Left cardiac atrium (tissue), 4 donors: ENCODE results near the gene FAM118B. TPM values are rescaled to one million over a fixed set of nuclear protein-coding genes. Genes with fewer than 3 reads are reported as not detected.
A peak's percentile ranks its signal among the peaks of the same experiment; 100 is the strongest.
"Not testable (repeated sequence)": the region's sequence is repeated elsewhere in the genome, so short reads cannot be mapped to it uniquely, and the experiment has no call there.

Source experiments
- ATAC-seq, 2 donors: fragments of 200-7000 bp; cut with Tn5 transposase; one replicate each; pipeline ENCODE4 v1.9.1; 2020; ENCODE audit warnings: mild to moderate bottlenecking in 2 of 2, moderate library complexity in 2 of 2
- DNase-seq: peaks from one replicate; pipeline ENCODE4 v3.0.0-alpha.2; 2020
- intact Hi-C, 2 donors: fragments of 100-400 bp; cut with DNase I; formaldehyde crosslinking; loops; one replicate each; pipeline versions ENCODE4 v1.14.1 to v1.15.1; 2022 to 2023
- total RNA-seq, 2 donors: library from RNA; stranded (reverse); fragmentation: NEBNext Ultra II Directional; extraction: Animal tissue kit (Norgen Biotek cat#: 25700); gene quantifications; one replicate each; pipeline ENCODE4 v1.2.1, GENCODE V29; 2021
- donor health status: DM: no; HTN: yes; CAD: no.
- donor health status: DM: no; HTN: yes; CAD: no; lungs with severe emphysema.
- donor health status: DM: yes; HTN: yes; CAD: no.
- donor health status: Dilated cardiomyopathy.

The FAM118B gene
- total RNA-seq, 2 donors from 2014 or later, result 14.8 to 19.1 TPM

- no peak for ATAC-seq
- intact Hi-C loops, result loop anchor here in 1 of 2 donors (10.0 kb wide), 1 partner anchor 54 kb away; the partner anchor contains the start of genes FOXRED1 and SRPRA
- DNase-seq, result no peak
Measured at GRCh38 chr11:126210871-126211235, 729 bp upstream of the FAM118B start.

GRCh38 chr11:126212089-126212660 is 593 bp downstream of the FAM118B start:
- DNase-seq (no peak), ATAC-seq (no peak)
- intact Hi-C loops, result loop anchor here in 1 of 2 donors (10.0 kb wide), 1 partner anchor 53 kb away; the partner anchor contains the start of genes FOXRED1 and SRPRA

GRCh38 chr11:126214441-126214840 is 2.9 kb downstream of the FAM118B start:
- ATAC-seq, result no peak
- intact Hi-C loops, result loop anchor here in 1 of 2 donors (10.0 kb wide), 1 partner anchor 50 kb away; the partner anchor contains the start of genes FOXRED1 and SRPRA
- DNase-seq, result no peak

- intact Hi-C loops, result loop anchor here in 1 of 2 donors (10.0 kb wide), 1 partner anchor 50 kb away; the partner anchor contains the start of genes FOXRED1 and SRPRA
- no peak for ATAC-seq
- DNase-seq, result no peak
Measured at GRCh38 chr11:126214841-126215240, 3.3 kb downstream of the FAM118B start.

- DNase-seq, result no peak
- intact Hi-C loops, result loop anchor here in 1 of 2 donors (10.0 kb wide), 1 partner anchor 48 kb away; the partner anchor contains the start of genes FOXRED1 and SRPRA
- ATAC-seq, result no peak
Measured at GRCh38 chr11:126216526-126217305, 5.1 kb downstream of the FAM118B start.

- ATAC-seq (no peak), DNase-seq (no peak)
- intact Hi-C loops, result loop anchor here in 1 of 2 donors (10.0 kb wide), 1 partner anchor 47 kb away; the partner anchor contains the start of genes FOXRED1 and SRPRA
Measured at GRCh38 chr11:126217491-126217890, 5.9 kb downstream of the FAM118B start.

- intact Hi-C loops, result loop anchor here in 1 of 2 donors (10.0 kb wide), 1 partner anchor 45 kb away; the partner anchor contains the start of genes FOXRED1 and SRPRA
- ATAC-seq (peak in 1 of 2 donors; percentile 21), DNase-seq (no peak)
Measured at GRCh38 chr11:126219547-126219946, 8.0 kb downstream of the FAM118B start.

- no peak for DNase-seq
- intact Hi-C loops, result no loop called here
- no peak for ATAC-seq
Measured at GRCh38 chr11:126224647-126225294, 13.2 kb downstream of the FAM118B start.

GRCh38 chr11:126225295-126225665 is 13.7 kb downstream of the FAM118B start:
- intact Hi-C loops, result no loop called here
- no peak for ATAC-seq
- no peak for DNase-seq

- DNase-seq (no peak), ATAC-seq (no peak)
- intact Hi-C loops, result no loop called here
Measured at GRCh38 chr11:126226334-126227084, 14.9 kb downstream of the FAM118B start.

GRCh38 chr11:126229858-126230540 is 18.4 kb downstream of the FAM118B start:
- ATAC-seq, result no peak
- intact Hi-C loops, result no loop called here
- DNase-seq, result no peak

- DNase-seq (no peak), ATAC-seq (peak in 1 of 2 donors; percentile 41)
- intact Hi-C loops, result no loop called here
Measured at GRCh38 chr11:126231725-126232459, 20.3 kb downstream of the FAM118B start.

GRCh38 chr11:126232683-126233082 is 21.1 kb downstream of the FAM118B start:
- no peak for DNase-seq
- no peak for ATAC-seq
- intact Hi-C loops, result no loop called here

GRCh38 chr11:126233391-126233790 is 21.8 kb downstream of the FAM118B start:
- intact Hi-C loops, result no loop called here
- no peak for DNase-seq
- no peak for ATAC-seq

GRCh38 chr11:126246636-126247035 is 35.1 kb downstream of the FAM118B start:
- no peak for ATAC-seq

GRCh38 chr11:126253265-126253664 is 41.7 kb downstream of the FAM118B start:
- no peak for DNase-seq
- ATAC-seq, result no peak
- intact Hi-C loops, result no loop called here

More at GRCh38 chr11:126246636-126247035, 35.1 kb downstream of the FAM118B start:
- intact Hi-C loops, result no loop called here
- no peak for DNase-seq

- intact Hi-C loops, result no loop called here
- ATAC-seq, result no peak
Measured at GRCh38 chr11:126254819-126255218, 43.2 kb downstream of the FAM118B start.

GRCh38 chr11:126255507-126255906 is 43.9 kb downstream of the FAM118B start:
- ATAC-seq, intact Hi-C loops, DNase-seq: not testable (repeated sequence)

More at GRCh38 chr11:126254819-126255218, 43.2 kb downstream of the FAM118B start:
- no peak for DNase-seq
